HEK293 (cell line): Measurements from ENCODE around the gene CCND3.

Experiments used
- SALL2 ChIP-seq: fragments of 450-650 bp; formaldehyde crosslinking; IDR thresholded peaks from 2 replicates; pipeline ENCODE4 v1.5.0; 2017; ENCODE audit warnings: missing biosample characterization, mild to moderate bottlenecking, missing genetic modification characterization, borderline replicate concordance
- ZNF19 ChIP-seq: fragments of 450-650 bp; formaldehyde crosslinking; IDR thresholded peaks from 2 replicates; pipeline ENCODE4; 2016; ENCODE audit warnings: missing biosample characterization, missing genetic modification characterization, low read depth
- TF ChIP-seq, protein P1 (sequence below): fragments of 450-650 bp; formaldehyde crosslinking; IDR thresholded peaks from 2 replicates; pipeline ENCODE4 v1.5.1; 2016; ENCODE audit warnings: missing biosample characterization, missing genetic modification characterization

DNA sequence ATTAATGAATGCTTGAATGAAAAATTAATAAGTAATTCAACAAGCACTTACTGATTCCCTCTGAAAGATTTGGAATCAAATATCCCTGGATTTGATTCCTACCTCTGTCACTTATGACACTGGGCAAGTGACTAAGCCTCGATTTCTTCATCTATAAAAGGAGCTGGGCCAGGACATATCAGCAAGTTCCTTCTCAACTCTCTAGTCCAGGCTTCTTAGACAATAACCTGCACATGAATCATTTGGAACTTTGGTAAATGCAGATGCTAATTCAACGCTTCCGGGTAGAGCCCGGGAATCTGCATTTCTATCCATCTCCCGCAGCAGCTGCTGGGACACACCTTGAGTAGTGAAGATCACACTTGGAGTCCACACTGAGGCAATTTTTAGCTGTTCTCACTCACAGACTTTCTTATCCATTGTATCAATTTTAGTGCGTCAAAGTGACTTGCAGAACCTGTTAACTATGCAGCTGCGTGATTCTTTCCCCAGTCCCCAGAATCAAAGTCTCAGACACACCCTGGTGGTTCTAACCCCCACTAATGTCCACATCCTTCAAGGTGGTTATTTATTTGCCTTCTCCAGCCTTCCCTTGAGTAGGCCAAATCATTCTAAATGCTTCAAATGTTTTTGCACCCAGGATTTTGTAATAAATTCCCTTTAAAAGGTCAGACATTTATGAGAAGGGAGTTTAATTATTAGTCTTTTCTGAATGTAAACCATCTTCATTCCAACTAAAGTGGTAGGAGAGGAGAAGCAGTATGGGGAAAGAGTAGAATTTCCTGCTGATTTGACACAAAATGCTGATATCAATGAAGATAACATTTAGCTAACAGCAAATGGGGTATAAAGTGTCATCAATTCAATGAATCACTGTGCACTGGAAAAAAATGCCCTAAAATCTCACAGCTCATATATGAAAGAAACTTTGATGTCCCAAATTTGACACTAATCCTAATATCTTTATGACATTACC, 26.0 kb upstream of the CCND3 start:
- no peak for TF ChIP-seq ZNF19 (tag by site-specific recombination)
- TF ChIP-seq, protein P1, sequence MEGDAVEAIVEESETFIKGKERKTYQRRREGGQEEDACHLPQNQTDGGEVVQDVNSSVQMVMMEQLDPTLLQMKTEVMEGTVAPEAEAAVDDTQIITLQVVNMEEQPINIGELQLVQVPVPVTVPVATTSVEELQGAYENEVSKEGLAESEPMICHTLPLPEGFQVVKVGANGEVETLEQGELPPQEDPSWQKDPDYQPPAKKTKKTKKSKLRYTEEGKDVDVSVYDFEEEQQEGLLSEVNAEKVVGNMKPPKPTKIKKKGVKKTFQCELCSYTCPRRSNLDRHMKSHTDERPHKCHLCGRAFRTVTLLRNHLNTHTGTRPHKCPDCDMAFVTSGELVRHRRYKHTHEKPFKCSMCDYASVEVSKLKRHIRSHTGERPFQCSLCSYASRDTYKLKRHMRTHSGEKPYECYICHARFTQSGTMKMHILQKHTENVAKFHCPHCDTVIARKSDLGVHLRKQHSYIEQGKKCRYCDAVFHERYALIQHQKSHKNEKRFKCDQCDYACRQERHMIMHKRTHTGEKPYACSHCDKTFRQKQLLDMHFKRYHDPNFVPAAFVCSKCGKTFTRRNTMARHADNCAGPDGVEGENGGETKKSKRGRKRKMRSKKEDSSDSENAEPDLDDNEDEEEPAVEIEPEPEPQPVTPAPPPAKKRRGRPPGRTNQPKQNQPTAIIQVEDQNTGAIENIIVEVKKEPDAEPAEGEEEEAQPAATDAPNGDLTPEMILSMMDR (tag by site-specific recombination): no peak
- no peak for TF ChIP-seq SALL2 (tag by site-specific recombination)
